ENCODE results near the gene PC.

PC gene

GRCh38 chr11:66985508-66986177, 27.5 kb upstream of the PC start:
- DNase-seq (ENCODE audit: low read depth): no peak
- TF ChIP-seq CTCF (IDR thresholded peaks at IDR 0.05; ENCODE audit: low read length, missing control alignments): no peak
- H3K4me3 ChIP-seq (replicated peaks; ENCODE audit: low read depth, low read length): no peak overlapping the region

GRCh38 chr11:66983275-66983924, 25.2 kb upstream of the PC start:
- no peak for DNase-seq (ENCODE audit: low read depth)
- no peak for TF ChIP-seq CTCF (IDR thresholded peaks at IDR 0.05; ENCODE audit: low read length, missing control alignments)
- H3K4me3 ChIP-seq (replicated peaks; ENCODE audit: low read depth, low read length): no peak overlapping the region

- peak; percentile 90 for DNase-seq (ENCODE audit: low read depth)
- H3K4me3 ChIP-seq (replicated peaks; ENCODE audit: low read depth, low read length): no peak overlapping the region
- no peak for TF ChIP-seq CTCF (IDR thresholded peaks at IDR 0.05; ENCODE audit: low read length, missing control alignments)
Observed at GRCh38 chr11:66981976-66982578, 23.9 kb upstream of the PC start.

- no peak for DNase-seq (ENCODE audit: low read depth)
- TF ChIP-seq CTCF (IDR thresholded peaks at IDR 0.05; ENCODE audit: low read length, missing control alignments): no peak
- no peak overlapping the region for H3K4me3 ChIP-seq (replicated peaks; ENCODE audit: low read depth, low read length)
Observed at GRCh38 chr11:66979336-66979980, 21.3 kb upstream of the PC start.

GRCh38 chr11:66978717-66979116, 20.5 kb upstream of the PC start:
- no peak for DNase-seq (ENCODE audit: low read depth)
- TF ChIP-seq CTCF (IDR thresholded peaks at IDR 0.05; ENCODE audit: low read length, missing control alignments): no peak
- H3K4me3 ChIP-seq (replicated peaks; ENCODE audit: low read depth, low read length): no peak overlapping the region

GRCh38 chr11:66978229-66978628, 20.0 kb upstream of the PC start:
- TF ChIP-seq CTCF (IDR thresholded peaks at IDR 0.05; ENCODE audit: low read length, missing control alignments): no peak
- H3K4me3 ChIP-seq (replicated peaks; ENCODE audit: low read depth, low read length): no peak overlapping the region
- DNase-seq (ENCODE audit: low read depth): no peak

All from fibroblast of pulmonary artery (primary cell).